Caco-2 (cell line): ENCODE results near the gene CTCF. TPM values are rescaled to one million over a fixed set of nuclear protein-coding genes. Genes with fewer than 3 reads are reported as not detected.

ENCODE experiments used
- BruUV-seq: library from RNA; stranded (reverse); fragments of 400-500 nt; replicated peaks from 2 replicates; lab custom pipeline; 2021; lab: Mats Ljungman, UMichigan
- CTCF ChIA-PET: fragments of 300-600 bp; sonication (Branson Sonifier 250); formaldehyde crosslinking; loops from one replicate; lab custom pipeline; 2022; ENCODE audit warnings: antibody characterized with exemption; lab: Charles Lee
- POLR2A ChIA-PET: fragments of 300-600 bp; sonication (Branson Sonifier 250); formaldehyde crosslinking; loops from one replicate; lab custom pipeline; 2022; ENCODE audit warnings: antibody characterized with exemption; lab: Charles Lee
- DNase-seq, 2 experiments: peaks; one replicate each; pipeline versions ENCODE4 v3.0.0 to v3.0.0-alpha.2; 2020 to 2022
- H3K27me3 ChIP-seq: replicated peaks from 2 replicates; pipeline ENCODE4 v1.6.0; 2011; ENCODE audit warnings: low read length; ENCODE audit not compliant: control insufficient read depth, insufficient read depth
- H3K36me3 ChIP-seq: 2 replicates; pipeline ENCODE4 v1.5.1; 2011; ENCODE audit warnings: low read length; ENCODE audit not compliant: control insufficient read depth, insufficient read depth
- H3K4me1 ChIP-seq: fragments of 250-450 bp; sonication (Bioruptor Pico); 2 replicates; pipeline ENCODE4 v1.5.1; 2020; ENCODE audit warnings: mild to moderate bottlenecking
- H3K4me3 ChIP-seq: 2 replicates; pipeline ENCODE4 v1.5.1; 2011; ENCODE audit warnings: low read depth, mild to moderate bottlenecking, control low read depth, low read length
- H3K9me3 ChIP-seq: fragments of 250-450 bp; sonication (Bioruptor Pico); 2 replicates; pipeline ENCODE4 v1.5.1; 2020; ENCODE audit warnings: mild to moderate bottlenecking, moderate library complexity
- H3K27ac Mint-ChIP-seq: one replicate; pipeline ENCODE4 v1.8.0; 2022; ENCODE audit warnings: mixed read lengths; ENCODE audit not compliant: unreplicated experiment
- H3K27me3 Mint-ChIP-seq: one replicate; pipeline ENCODE4 v1.8.0; 2022; ENCODE audit warnings: mixed read lengths; ENCODE audit not compliant: insufficient read depth, unreplicated experiment
- H3K36me3 Mint-ChIP-seq: one replicate; pipeline ENCODE4 v1.8.0; 2022; ENCODE audit warnings: mild to moderate bottlenecking, mixed read lengths; ENCODE audit not compliant: insufficient read depth, unreplicated experiment
- H3K4me1 Mint-ChIP-seq: one replicate; pipeline ENCODE4 v1.8.0; 2022; ENCODE audit warnings: low read depth, mixed read lengths; ENCODE audit not compliant: unreplicated experiment
- H3K4me3 Mint-ChIP-seq: one replicate; pipeline ENCODE4 v1.8.0; 2022; ENCODE audit warnings: mild to moderate bottlenecking, moderate library complexity, mixed read lengths; ENCODE audit not compliant: unreplicated experiment
- H3K9me3 Mint-ChIP-seq: one replicate; pipeline ENCODE4 v1.8.0; 2022; ENCODE audit warnings: mixed read lengths; ENCODE audit not compliant: unreplicated experiment
- intact Hi-C: fragments of 100-400 bp; cut with micrococcal nuclease; formaldehyde crosslinking; loops from one replicate; pipeline ENCODE4 v1.10.0; 2022; ENCODE audit not compliant: unreplicated experiment
- total RNA-seq: library from RNA; stranded (reverse); gene quantifications from 2 replicates; pipeline ENCODE4 v1.2.3, GENCODE V29; 2022
- TF ChIP-seq, protein P1 (sequence below), 2 experiments: fragments of 200-600 bp in 1 of 2; IDR thresholded peaks; 1 replicate in 1 of 2; 2 replicates in 1 of 2; pipeline versions ENCODE4 v1.5.1 to v1.8.0; 2011 to 2022; ENCODE audit warnings: antibody characterized with exemption in 1 of 2, control low read depth in 1 of 2, inconsistent platforms in 1 of 2, low read depth in 1 of 2, low read length in 1 of 2, mild to moderate bottlenecking in 1 of 2, moderate library complexity in 1 of 2; ENCODE audit not compliant: insufficient read depth in 1 of 2, severe bottlenecking in 1 of 2, unreplicated experiment in 1 of 2

CTCF gene
- total RNA-seq, 1 experiment from 2014 or later: 67.8 TPM

DNA sequence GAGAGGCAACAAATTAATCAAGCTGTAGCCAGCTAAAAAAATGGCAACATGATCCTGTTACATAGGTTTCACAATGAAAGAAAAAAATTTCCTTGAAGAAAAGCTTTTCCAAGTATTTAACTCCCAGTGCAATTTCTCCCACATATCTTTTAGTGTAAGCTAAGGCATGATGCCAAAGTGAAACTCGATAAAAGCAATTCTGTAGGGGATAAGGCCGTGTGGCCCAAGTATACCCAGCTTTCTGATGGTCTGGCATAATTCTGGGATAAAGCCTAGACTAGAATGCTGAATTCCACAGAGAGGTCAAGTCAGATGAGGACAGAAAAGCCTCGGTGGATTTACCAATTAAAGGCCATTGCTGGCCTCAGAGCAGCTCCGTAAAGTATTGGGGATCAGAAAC is 36.2 kb downstream of the CTCF start:
- Mint-ChIP-seq H3K4me3 (no peak overlapping the region), H3K36me3 (peaks cover 33% of the 10 kb centered on the region), H3K27ac (no peak overlapping the region), H3K4me1 (peaks cover 8% of the 10 kb centered on the region), H3K9me3 (no peaks in the 10 kb centered on the region), H3K27me3 (no peaks in the 10 kb centered on the region)
- no peaks in the 10 kb centered on the region for H3K36me3 ChIP-seq
- H3K4me1 ChIP-seq: peaks cover 4% of the 10 kb centered on the region; the same call in 1 of the 2 replicates
- intact Hi-C loops: no loop called here
- TF ChIP-seq, protein P1, sequence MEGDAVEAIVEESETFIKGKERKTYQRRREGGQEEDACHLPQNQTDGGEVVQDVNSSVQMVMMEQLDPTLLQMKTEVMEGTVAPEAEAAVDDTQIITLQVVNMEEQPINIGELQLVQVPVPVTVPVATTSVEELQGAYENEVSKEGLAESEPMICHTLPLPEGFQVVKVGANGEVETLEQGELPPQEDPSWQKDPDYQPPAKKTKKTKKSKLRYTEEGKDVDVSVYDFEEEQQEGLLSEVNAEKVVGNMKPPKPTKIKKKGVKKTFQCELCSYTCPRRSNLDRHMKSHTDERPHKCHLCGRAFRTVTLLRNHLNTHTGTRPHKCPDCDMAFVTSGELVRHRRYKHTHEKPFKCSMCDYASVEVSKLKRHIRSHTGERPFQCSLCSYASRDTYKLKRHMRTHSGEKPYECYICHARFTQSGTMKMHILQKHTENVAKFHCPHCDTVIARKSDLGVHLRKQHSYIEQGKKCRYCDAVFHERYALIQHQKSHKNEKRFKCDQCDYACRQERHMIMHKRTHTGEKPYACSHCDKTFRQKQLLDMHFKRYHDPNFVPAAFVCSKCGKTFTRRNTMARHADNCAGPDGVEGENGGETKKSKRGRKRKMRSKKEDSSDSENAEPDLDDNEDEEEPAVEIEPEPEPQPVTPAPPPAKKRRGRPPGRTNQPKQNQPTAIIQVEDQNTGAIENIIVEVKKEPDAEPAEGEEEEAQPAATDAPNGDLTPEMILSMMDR (IDR thresholded peaks at IDR 0.05; ENCODE audit: insufficient read depth in 1 of 2, low read depth in 1 of 2, low read length in 1 of 2, severe bottlenecking in 1 of 2, unreplicated experiment in 1 of 2): no peak
- H3K27me3 ChIP-seq: no peaks in the 10 kb centered on the region
- BruUV-seq: no TSS peak
- CTCF ChIA-PET: no interaction called here
- DNase-seq: no peak
- POLR2A ChIA-PET: interaction anchor here (0.9 kb wide), 1 partner anchor 72 kb away, joined by 3 read pairs; no protein-coding TSS in a partner anchor
- H3K4me3 ChIP-seq: no peak overlapping the region
- no peaks in the 10 kb centered on the region for H3K9me3 ChIP-seq

DNA sequence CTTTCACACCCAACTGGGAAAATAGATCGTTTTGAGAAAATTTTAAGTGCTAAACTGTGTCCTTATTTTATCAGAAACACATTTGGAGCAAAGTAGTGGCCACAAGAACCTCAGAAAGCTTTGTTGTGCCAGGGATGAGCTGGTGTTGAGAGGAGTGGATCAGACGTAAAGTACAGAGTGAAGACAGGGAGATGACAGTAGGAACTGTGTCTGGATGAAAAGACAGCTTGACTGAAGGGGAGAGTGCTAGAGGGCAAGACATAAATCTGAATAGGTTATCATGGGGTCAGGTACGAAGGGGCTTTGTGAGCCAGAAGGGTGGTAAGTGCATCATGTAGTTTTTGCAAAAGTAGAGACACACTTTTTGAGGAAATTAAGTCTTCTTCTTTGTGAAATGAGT is 43.3 kb downstream of the CTCF start:
- Histone ChIP-seq H3K27me3 (no peaks in the 10 kb centered on the region), H3K4me3 (no peak overlapping the region), H3K9me3 (no peaks in the 10 kb centered on the region), H3K4me1 (no peaks in the 10 kb centered on the region), H3K36me3 (no peaks in the 10 kb centered on the region)
- POLR2A ChIA-PET: no interaction called here
- Mint-ChIP-seq H3K9me3 (no peaks in the 10 kb centered on the region), H3K4me3 (no peak overlapping the region), H3K27me3 (no peaks in the 10 kb centered on the region), H3K36me3 (peaks cover 16% of the 10 kb centered on the region), H3K4me1 (no peaks in the 10 kb centered on the region), H3K27ac (no peak overlapping the region)
- TF ChIP-seq, protein P1 (IDR thresholded peaks at IDR 0.05; ENCODE audit: insufficient read depth in 1 of 2, low read depth in 1 of 2, low read length in 1 of 2, severe bottlenecking in 1 of 2, unreplicated experiment in 1 of 2): no peak
- no TSS peak for BruUV-seq
- DNase-seq: no peak
- CTCF ChIA-PET: no interaction called here
- intact Hi-C loops: no loop called here

- Mint-ChIP-seq H3K27ac (no peak overlapping the region), H3K36me3 (peaks cover 19% of the 10 kb centered on the region), H3K9me3 (no peaks in the 10 kb centered on the region), H3K4me1 (no peaks in the 10 kb centered on the region), H3K27me3 (no peaks in the 10 kb centered on the region), H3K4me3 (no peak overlapping the region)
- ChIA-PET CTCF (interaction anchor here (0.7 to 1.0 kb wide), 3 partner anchors 20 to 349 kb away, joined by 3 to 5 read pairs (median 3); no protein-coding TSS in a partner anchor), POLR2A (no interaction called here)
- Histone ChIP-seq H3K4me3 (no peak overlapping the region), H3K36me3 (0 out of 2 replicates have a peak, but pooled peaks cover 2% of the 10 kb centered on the region), H3K4me1 (no peaks in the 10 kb centered on the region), H3K9me3 (no peaks in the 10 kb centered on the region; the same call in 1 of the 2 replicates), H3K27me3 (no peaks in the 10 kb centered on the region)
- no peak for DNase-seq
- BruUV-seq: no TSS peak
- TF ChIP-seq, protein P1 (IDR thresholded peaks at IDR 0.05; ENCODE audit: insufficient read depth in 1 of 2, low read depth in 1 of 2, low read length in 1 of 2, severe bottlenecking in 1 of 2, unreplicated experiment in 1 of 2): no peak
- intact Hi-C loops: no loop called here
Measured at GRCh38 chr16:67606632-67607031, 44.3 kb downstream of the CTCF start.
